GM10847 (cell line): ENCODE measurements around the gene VAMP4.

Source experiments
- POLR2A ChIP-seq: IDR thresholded peaks from 2 replicates; pipeline ENCODE4 v1.6.1; 2011; ENCODE audit not compliant: insufficient read length; ENCODE audit errors: extremely low read depth

VAMP4 gene

DNA sequence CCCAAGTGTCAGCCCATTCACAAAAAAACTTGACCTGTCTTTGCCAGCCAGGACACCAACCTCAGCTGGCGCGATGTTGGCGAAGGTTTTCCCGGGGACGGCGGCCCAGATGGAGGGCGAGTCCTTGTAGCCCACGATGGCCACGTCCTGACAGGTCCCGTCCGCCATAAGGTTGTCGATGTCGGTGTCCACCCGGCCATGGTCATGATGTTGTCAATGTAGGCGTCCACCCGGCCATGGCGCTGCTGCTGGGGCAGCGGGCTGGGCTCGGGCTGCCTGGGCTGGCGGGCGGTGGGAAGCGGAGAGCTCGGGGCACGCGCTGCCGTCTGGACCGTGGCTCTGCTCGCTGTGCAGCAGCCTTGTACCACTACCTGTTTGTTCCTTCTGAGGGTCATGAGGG is 71.1 kb downstream of the VAMP4 start:
- no peak for TF ChIP-seq POLR2A

DNA sequence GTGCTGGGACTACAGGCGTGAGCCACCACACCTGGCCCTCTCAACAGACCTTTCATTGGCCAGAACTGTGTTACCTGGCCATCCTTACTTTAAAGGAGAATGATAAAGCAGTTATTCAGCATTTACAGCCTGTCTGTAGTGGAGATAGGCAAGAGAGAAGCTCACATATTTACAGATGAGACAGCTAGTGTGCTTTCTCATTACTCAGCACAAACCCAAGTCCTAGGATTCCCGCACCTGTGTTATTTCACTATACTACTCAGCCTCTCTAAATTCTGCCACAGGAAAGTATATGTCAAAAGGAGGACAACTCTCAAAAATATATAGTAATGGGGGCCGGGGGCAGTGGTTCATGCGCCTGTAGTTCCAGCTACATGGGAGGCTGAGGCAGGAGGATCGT is 73.5 kb downstream of the VAMP4 start:
- TF ChIP-seq POLR2A, result no peak

GRCh38 chr1:171666114-171666769 is 75.6 kb downstream of the VAMP4 start:
- TF ChIP-seq POLR2A, result no peak

DNA sequence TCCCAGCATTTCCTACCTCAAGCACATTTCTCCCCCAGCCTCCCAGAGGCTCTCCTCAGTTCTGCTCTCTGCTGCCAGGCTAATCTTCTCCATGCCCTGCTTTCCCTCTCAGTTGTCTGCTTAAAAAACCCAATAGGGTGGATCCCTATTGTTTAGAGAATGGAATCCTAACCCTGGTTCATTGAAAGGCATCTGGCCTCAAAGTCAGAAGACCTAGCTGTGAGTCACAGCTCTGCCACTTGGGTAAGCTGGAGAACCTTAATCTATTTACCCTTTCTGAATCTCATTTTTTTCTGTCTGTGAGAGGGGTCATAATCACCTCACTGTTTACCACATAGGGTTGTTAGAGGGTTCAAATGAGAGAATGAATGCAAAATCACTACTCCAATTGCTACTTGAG is 76.9 kb downstream of the VAMP4 start:
- TF ChIP-seq POLR2A, result no peak

DNA sequence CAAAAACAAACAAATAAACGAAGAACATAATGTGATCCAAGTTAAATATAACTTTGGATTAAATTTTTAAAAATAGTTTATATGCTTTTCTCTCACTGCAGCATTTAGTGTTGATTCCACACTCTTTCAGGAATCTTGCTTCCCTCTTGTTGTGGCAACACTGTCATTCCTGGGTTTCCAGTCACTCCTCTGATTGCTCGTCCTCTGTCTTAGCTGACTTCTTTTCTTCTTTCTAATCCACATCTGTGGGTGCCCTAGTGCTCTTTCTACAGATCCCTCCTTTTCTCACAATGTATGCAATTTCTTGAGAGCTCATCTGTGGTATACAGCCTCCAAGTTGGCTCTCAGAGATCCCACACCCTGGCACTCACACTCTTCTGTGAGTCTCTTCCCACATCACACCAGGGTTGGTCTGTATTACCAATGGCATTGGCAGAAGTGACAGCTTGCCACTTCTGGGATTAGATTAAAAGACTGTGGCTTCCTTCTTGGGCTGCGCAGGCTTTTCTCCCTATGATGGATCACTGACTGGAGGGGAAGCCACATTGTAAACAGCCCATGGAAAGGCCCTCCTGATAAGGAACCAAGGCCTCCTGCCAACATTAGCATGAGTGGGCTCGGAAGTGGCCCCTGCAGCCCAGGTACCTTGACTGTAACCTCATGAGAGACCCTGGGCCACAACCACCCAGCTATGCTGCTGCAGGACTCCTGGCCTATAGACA is 77.8 kb downstream of the VAMP4 start:
- TF ChIP-seq POLR2A, result no peak

DNA sequence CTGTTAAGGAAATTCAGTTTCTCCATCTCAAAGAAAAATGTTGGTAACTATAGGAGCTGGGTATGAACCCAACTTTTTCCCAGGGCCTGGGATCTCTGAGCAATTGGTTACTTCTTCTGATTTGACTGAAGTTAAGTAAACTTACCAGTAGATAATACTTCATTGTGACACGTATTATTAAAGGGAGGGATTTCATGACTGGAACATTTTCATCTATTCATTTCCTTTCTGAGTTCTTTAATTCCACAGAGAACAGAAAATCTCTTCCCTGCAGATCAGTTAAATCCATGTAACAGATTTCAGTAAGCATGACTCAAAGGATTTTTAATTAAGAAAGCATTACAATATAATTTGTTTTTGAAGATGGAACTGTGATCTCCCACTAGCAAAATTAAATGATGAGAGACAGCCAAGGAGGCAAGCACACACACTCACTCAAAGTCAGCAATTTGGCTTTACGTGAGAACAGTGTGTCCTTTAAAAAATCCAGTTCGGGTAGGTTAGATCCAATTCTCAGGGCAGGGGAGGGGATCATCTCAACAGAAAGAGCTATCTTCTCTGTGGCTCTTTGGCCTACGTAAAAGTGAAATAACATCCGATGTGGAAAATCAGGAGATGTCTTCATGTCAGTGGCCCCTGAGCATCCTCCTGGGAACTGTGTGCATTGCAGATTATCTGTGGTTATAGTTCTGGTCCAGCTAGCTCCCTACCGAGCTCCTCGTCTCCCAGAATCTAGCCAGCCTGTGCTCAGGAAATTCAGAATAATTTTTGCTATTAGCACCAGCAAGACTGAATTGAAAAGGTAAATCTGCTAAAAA is 78.6 kb downstream of the VAMP4 start:
- no peak for TF ChIP-seq POLR2A

DNA sequence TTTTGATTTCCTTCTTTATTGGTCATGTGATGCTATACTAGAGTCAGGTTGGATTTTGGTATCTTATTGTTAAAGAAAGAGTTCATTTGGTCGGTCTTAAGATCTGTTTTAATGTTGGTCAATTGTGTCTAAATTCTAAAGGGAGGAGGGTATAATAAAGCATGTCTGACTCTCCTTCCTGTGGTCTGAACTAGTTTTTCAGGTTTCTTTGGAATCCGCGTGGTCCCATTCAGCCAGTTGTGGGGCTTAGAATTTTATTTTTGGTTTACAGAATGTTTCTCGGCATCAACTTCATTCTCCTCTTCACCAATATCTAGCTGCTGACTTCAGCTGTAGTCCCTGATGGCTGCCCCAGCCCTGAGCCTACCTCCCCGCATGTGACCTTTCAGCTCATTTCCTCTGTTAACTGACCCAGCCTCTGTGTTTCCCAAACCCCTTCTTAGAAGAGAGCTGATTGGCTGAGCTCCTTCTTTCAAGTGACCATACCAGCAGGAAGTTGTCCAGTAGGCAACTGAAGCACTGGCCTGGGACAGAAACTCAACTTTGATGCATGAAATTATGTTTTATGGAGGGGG is 80.7 kb downstream of the VAMP4 start:
- TF ChIP-seq POLR2A, result no peak

DNA sequence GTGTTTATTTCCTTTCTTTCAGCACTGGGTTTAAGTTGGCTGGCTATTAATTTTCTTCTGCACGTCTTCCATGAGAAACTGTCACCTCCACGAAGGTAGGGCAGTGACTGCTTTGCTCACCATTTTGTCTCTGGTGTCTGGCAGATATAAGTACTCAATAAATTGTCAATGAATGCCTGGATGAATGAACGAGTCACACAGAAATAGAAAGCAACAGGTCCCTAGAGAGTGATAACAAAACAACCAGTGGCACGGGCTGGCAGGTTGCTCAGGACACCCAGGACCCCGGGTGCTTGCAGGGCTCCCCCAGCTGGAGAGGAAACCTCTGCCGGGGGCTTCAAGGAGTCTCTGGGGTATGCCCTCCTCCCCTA is 86.1 kb downstream of the VAMP4 start:
- no peak for TF ChIP-seq POLR2A

DNA sequence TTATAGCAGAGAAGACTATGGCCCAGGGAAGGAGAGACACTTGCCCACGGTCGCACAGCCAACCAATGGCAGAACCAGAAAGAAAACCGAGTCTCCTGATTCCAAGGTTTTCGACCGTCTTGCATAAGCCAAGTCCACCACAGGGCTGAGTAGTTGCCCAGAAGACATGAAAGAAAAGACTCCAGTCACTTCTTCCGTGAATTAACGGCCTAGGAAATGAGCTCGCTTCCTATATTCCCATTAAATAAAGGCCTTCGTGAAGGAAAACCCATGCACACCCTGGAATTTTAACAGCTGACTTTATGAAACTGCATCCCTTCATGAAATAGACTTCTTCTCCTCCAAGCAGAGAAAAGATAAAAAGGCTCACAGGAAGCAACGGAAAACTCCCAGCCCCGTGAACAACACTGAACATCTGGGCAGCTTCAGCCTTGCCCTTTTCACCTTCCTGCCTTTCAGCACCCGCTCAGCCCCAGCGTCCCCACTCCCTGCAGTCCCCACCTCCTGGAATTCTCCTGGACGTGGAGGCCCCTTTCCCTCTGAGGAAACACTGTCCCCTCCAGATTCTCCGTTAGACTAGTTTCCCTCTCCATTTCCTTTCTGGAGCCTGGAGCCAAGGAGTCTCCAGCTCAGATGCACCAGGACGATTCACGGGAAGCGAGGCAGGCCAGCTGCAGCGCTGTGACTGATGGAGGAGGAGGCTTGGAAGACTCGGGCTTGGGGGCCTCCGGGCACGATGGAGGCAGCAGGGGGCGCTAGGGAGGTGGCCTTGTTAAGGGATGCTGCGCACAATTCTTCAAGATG is 86.7 kb downstream of the VAMP4 start:
- TF ChIP-seq POLR2A, result no peak

DNA sequence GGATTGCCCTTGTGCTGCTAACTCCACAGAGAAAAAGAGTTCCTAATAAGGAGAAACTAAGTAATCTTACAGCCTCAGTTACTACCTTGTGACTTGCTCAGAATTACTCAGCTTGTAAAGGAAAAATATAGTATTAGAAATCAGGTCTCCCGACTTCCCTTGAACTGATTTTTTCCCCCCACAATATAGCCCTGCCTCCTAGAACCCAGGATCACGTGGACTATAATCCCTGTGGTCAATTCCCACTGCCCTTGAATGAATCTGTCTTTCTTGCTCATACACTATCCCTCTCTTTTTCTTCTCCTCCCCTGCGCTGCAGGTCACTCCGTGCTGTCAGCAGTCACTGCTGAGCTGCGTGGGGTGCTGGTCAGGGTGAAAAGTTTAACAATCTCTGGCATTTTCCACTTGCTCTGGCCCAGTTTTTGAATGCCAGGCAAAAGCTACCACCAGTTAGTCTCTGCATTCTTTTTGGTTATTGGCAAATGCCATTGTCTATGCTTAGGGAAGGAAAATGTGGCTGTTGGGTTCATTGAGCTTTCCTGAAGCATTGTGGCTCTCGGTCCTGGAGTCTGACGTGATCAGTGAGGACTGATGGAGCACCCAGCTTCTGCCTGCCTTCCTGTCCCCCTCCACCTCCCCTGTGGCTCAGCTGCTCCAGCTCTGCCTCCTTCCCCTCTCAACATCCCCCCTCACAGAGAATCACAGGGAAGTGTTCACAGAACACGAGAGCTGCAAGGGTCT is 87.5 kb downstream of the VAMP4 start:
- no peak for TF ChIP-seq POLR2A

DNA sequence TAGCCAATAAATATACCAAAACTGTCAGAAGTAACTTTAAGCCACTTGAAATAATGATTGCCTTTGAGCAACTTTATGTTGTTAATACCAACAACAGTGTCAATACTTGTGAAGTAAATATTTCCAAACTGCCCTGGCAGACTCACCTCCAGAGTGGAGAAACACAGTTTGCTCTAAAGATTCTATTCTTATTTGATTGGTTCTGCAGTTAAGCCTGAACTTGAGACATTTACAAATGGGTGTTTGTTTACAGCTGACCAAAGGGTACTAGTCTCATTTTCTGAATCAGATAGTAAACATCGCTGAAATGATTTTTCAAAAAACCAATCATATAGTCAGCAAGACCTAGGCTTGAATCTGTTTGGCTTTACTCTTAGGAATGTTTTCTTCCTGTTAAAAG is 88.1 kb downstream of the VAMP4 start:
- no peak for TF ChIP-seq POLR2A

- TF ChIP-seq POLR2A, result no peak
Measured at GRCh38 chr1:171652234-171652822, 89.5 kb downstream of the VAMP4 start, which contains the start of gene MYOC. Gene MYOC (minus strand): TSS chr1:171652688. CDS start chr1:171652611, 77 bp downstream.
